Peyer's patch (tissue), 4 donors: ENCODE results near the gene AFG3L2.

ENCODE experiments used
- CTCF ChIP-seq, 6 experiments: fragments of 450-650 bp in 4 of 6; fragments of 200-600 bp in 2 of 6; sonication (generic) in 1 of 6; IDR thresholded peaks; one replicate each; pipeline ENCODE4 v1.5.1; 2017 to 2019; ENCODE audit warnings: antibody characterized with exemption in 6 of 6, mild to moderate bottlenecking in 3 of 6, moderate library complexity in 1 of 6
- POLR2A ChIP-seq, 2 donors: fragments of 450-650 bp; IDR thresholded peaks; one replicate each; pipeline ENCODE4 v1.5.1; 2017; ENCODE audit warnings: antibody characterized with exemption in 2 of 2, mild to moderate bottlenecking in 2 of 2, moderate library complexity in 2 of 2

- TF ChIP-seq POLR2A (IDR thresholded peaks at IDR 0.05) (no peak), CTCF (IDR thresholded peaks at IDR 0.05) (no peak)
These were observed 48.7 kb downstream of the AFG3L2 start for GRCh38 chr18:12328179-12328823.
